GM12865 (cell line): ENCODE data around the gene SP8.
A peak's percentile ranks its signal among the peaks of the same experiment; 100 is the strongest.
"Not testable (repeated sequence)": the region's sequence is repeated elsewhere in the genome, so short reads cannot be mapped to it uniquely, and the experiment has no call there.

Source experiments
- DNase-seq: peaks from one replicate; pipeline ENCODE4 v3.0.0; 2010; ENCODE audit warnings: low read depth
- H3K4me3 ChIP-seq: 2 replicates; pipeline ENCODE4 v1.5.1; 2011; ENCODE audit warnings: mild to moderate bottlenecking, low read depth, low read length, control low read depth
- CTCF ChIP-seq: IDR thresholded peaks from 2 replicates; pipeline ENCODE4 v1.5.1; 2011; ENCODE audit warnings: low read length, control low read depth, low read depth, inconsistent platforms; ENCODE audit not compliant: insufficient read depth; ENCODE audit errors: missing control alignments

The SP8 gene

GRCh38 chr7:20786779-20787659 lies at the start of gene SP8:
SP8 (minus strand) TSS chr7:20786886; CDS start chr7:20786798, 88 bp downstream.
- TF ChIP-seq CTCF, result no peak
- no peak within 1 kb of the TSS for H3K4me3 ChIP-seq
- DNase-seq, result no peak

GRCh38 chr7:20836424-20836823 lies 49.7 kb upstream of the SP8 start:
- not testable (repeated sequence) for H3K4me3 ChIP-seq, DNase-seq

- no peak overlapping the region for H3K4me3 ChIP-seq
- no peak for TF ChIP-seq CTCF
- DNase-seq, result no peak
Observed at GRCh38 chr7:20835111-20835750, 48.5 kb upstream of the SP8 start.

- peak; percentile 22 for TF ChIP-seq CTCF
- DNase-seq, result no peak
- no peak overlapping the region for H3K4me3 ChIP-seq
Observed at GRCh38 chr7:20834656-20835055, 48.0 kb upstream of the SP8 start.

- no peak for TF ChIP-seq CTCF
- DNase-seq, result no peak
- H3K4me3 ChIP-seq, result no peak overlapping the region
Observed at GRCh38 chr7:20831956-20832355, 45.3 kb upstream of the SP8 start.

GRCh38 chr7:20831451-20831850 lies 44.8 kb upstream of the SP8 start:
- H3K4me3 ChIP-seq, result no peak overlapping the region
- TF ChIP-seq CTCF, result no peak
- DNase-seq, result no peak

GRCh38 chr7:20828947-20829346 lies 42.3 kb upstream of the SP8 start:
- H3K4me3 ChIP-seq, result no peak overlapping the region
- no peak for DNase-seq
- TF ChIP-seq CTCF, result no peak
